Caco-2 (cell line): ENCODE results near the gene RIN3. TPM values are rescaled to one million over a fixed set of nuclear protein-coding genes. Genes with fewer than 3 reads are reported as not detected.

Experiments used
- BruUV-seq: library from RNA; stranded (reverse); fragments of 400-500 nt; replicated peaks from 2 replicates; lab custom pipeline; 2021; lab: Mats Ljungman, UMichigan
- CTCF ChIA-PET: fragments of 300-600 bp; sonication (Branson Sonifier 250); formaldehyde crosslinking; loops from one replicate; lab custom pipeline; 2022; ENCODE audit warnings: antibody characterized with exemption; lab: Charles Lee
- POLR2A ChIA-PET: fragments of 300-600 bp; sonication (Branson Sonifier 250); formaldehyde crosslinking; loops from one replicate; lab custom pipeline; 2022; ENCODE audit warnings: antibody characterized with exemption; lab: Charles Lee
- DNase-seq, 2 experiments: peaks; one replicate each; pipeline versions ENCODE4 v3.0.0 to v3.0.0-alpha.2; 2020 to 2022
- H3K27me3 ChIP-seq: replicated peaks from 2 replicates; pipeline ENCODE4 v1.6.0; 2011; ENCODE audit warnings: low read length; ENCODE audit not compliant: control insufficient read depth, insufficient read depth
- H3K36me3 ChIP-seq: 2 replicates; pipeline ENCODE4 v1.5.1; 2011; ENCODE audit warnings: low read length; ENCODE audit not compliant: control insufficient read depth, insufficient read depth
- H3K4me1 ChIP-seq: fragments of 250-450 bp; sonication (Bioruptor Pico); 2 replicates; pipeline ENCODE4 v1.5.1; 2020; ENCODE audit warnings: mild to moderate bottlenecking
- H3K4me3 ChIP-seq: 2 replicates; pipeline ENCODE4 v1.5.1; 2011; ENCODE audit warnings: low read depth, mild to moderate bottlenecking, control low read depth, low read length
- H3K9me3 ChIP-seq: fragments of 250-450 bp; sonication (Bioruptor Pico); 2 replicates; pipeline ENCODE4 v1.5.1; 2020; ENCODE audit warnings: mild to moderate bottlenecking, moderate library complexity
- H3K27ac Mint-ChIP-seq: one replicate; pipeline ENCODE4 v1.8.0; 2022; ENCODE audit warnings: mixed read lengths; ENCODE audit not compliant: unreplicated experiment
- H3K27me3 Mint-ChIP-seq: one replicate; pipeline ENCODE4 v1.8.0; 2022; ENCODE audit warnings: mixed read lengths; ENCODE audit not compliant: insufficient read depth, unreplicated experiment
- H3K36me3 Mint-ChIP-seq: one replicate; pipeline ENCODE4 v1.8.0; 2022; ENCODE audit warnings: mild to moderate bottlenecking, mixed read lengths; ENCODE audit not compliant: insufficient read depth, unreplicated experiment
- H3K4me1 Mint-ChIP-seq: one replicate; pipeline ENCODE4 v1.8.0; 2022; ENCODE audit warnings: low read depth, mixed read lengths; ENCODE audit not compliant: unreplicated experiment
- H3K4me3 Mint-ChIP-seq: one replicate; pipeline ENCODE4 v1.8.0; 2022; ENCODE audit warnings: mild to moderate bottlenecking, moderate library complexity, mixed read lengths; ENCODE audit not compliant: unreplicated experiment
- H3K9me3 Mint-ChIP-seq: one replicate; pipeline ENCODE4 v1.8.0; 2022; ENCODE audit warnings: mixed read lengths; ENCODE audit not compliant: unreplicated experiment
- CTCF ChIP-seq, 2 experiments: fragments of 200-600 bp in 1 of 2; IDR thresholded peaks; 1 replicate in 1 of 2; 2 replicates in 1 of 2; pipeline versions ENCODE4 v1.5.1 to v1.8.0; 2011 to 2022; ENCODE audit warnings: antibody characterized with exemption in 1 of 2, control low read depth in 1 of 2, inconsistent platforms in 1 of 2, low read depth in 1 of 2, low read length in 1 of 2, mild to moderate bottlenecking in 1 of 2, moderate library complexity in 1 of 2; ENCODE audit not compliant: insufficient read depth in 1 of 2, severe bottlenecking in 1 of 2, unreplicated experiment in 1 of 2
- intact Hi-C: fragments of 100-400 bp; cut with micrococcal nuclease; formaldehyde crosslinking; loops from one replicate; pipeline ENCODE4 v1.10.0; 2022; ENCODE audit not compliant: unreplicated experiment
- total RNA-seq: library from RNA; stranded (reverse); gene quantifications from 2 replicates; pipeline ENCODE4 v1.2.3, GENCODE V29; 2022

Gene RIN3
- total RNA-seq, 1 experiment from 2014 or later: 20.7 TPM

- no peak for TF ChIP-seq CTCF (IDR thresholded peaks at IDR 0.05; ENCODE audit: insufficient read depth in 1 of 2, low read depth in 1 of 2, low read length in 1 of 2, severe bottlenecking in 1 of 2, unreplicated experiment in 1 of 2)
- Mint-ChIP-seq H3K27ac (no peak overlapping the region), H3K4me3 (no peak overlapping the region), H3K4me1 (peaks cover 11% of the 10 kb centered on the region), H3K36me3 (peaks cover 6% of the 10 kb centered on the region), H3K9me3 (no peaks in the 10 kb centered on the region), H3K27me3 (no peaks in the 10 kb centered on the region)
- Histone ChIP-seq H3K4me1 (no peaks in the 10 kb centered on the region; the same call in 1 of the 2 replicates), H3K36me3 (no peaks in the 10 kb centered on the region), H3K27me3 (no peaks in the 10 kb centered on the region), H3K4me3 (no peak overlapping the region), H3K9me3 (no peaks in the 10 kb centered on the region)
- POLR2A ChIA-PET: no interaction called here
- CTCF ChIA-PET: no interaction called here
- BruUV-seq: no TSS peak
- no peak for DNase-seq
- intact Hi-C loops: no loop called here
Observed at GRCh38 chr14:92491782-92492181, 21.8 kb upstream of the RIN3 start.

- H3K27me3 Mint-ChIP-seq: no peaks in the 10 kb centered on the region
- CTCF ChIA-PET: no interaction called here
- no peak overlapping the region for H3K27ac Mint-ChIP-seq
- H3K36me3 ChIP-seq: no peaks in the 10 kb centered on the region
- H3K4me3 Mint-ChIP-seq: no peak overlapping the region
- no peaks in the 10 kb centered on the region; the same call in 1 of the 2 replicates for H3K4me1 ChIP-seq
- intact Hi-C loops: no loop called here
- no TSS peak for BruUV-seq
- H3K27me3 ChIP-seq: no peaks in the 10 kb centered on the region
- H3K9me3 Mint-ChIP-seq: no peaks in the 10 kb centered on the region
- DNase-seq: no peak
- POLR2A ChIA-PET: no interaction called here
- peaks cover 11% of the 10 kb centered on the region for H3K4me1 Mint-ChIP-seq
- no peaks in the 10 kb centered on the region for H3K9me3 ChIP-seq
- peaks cover 6% of the 10 kb centered on the region for H3K36me3 Mint-ChIP-seq
- no peak overlapping the region for H3K4me3 ChIP-seq
- no peak for TF ChIP-seq CTCF (IDR thresholded peaks at IDR 0.05; ENCODE audit: insufficient read depth in 1 of 2, low read depth in 1 of 2, low read length in 1 of 2, severe bottlenecking in 1 of 2, unreplicated experiment in 1 of 2)
Observed at GRCh38 chr14:92492258-92492657, 21.3 kb upstream of the RIN3 start.

- ChIA-PET POLR2A (no interaction called here), CTCF (no interaction called here)
- no peak for DNase-seq
- Mint-ChIP-seq H3K4me1 (peaks cover 11% of the 10 kb centered on the region), H3K27ac (no peak overlapping the region), H3K36me3 (peaks cover 6% of the 10 kb centered on the region), H3K27me3 (no peaks in the 10 kb centered on the region), H3K9me3 (no peaks in the 10 kb centered on the region), H3K4me3 (no peak overlapping the region)
- no peak for TF ChIP-seq CTCF (IDR thresholded peaks at IDR 0.05; ENCODE audit: insufficient read depth in 1 of 2, low read depth in 1 of 2, low read length in 1 of 2, severe bottlenecking in 1 of 2, unreplicated experiment in 1 of 2)
- Histone ChIP-seq H3K36me3 (no peaks in the 10 kb centered on the region), H3K4me3 (no peak overlapping the region), H3K27me3 (no peaks in the 10 kb centered on the region), H3K9me3 (no peaks in the 10 kb centered on the region), H3K4me1 (no peaks in the 10 kb centered on the region; the same call in 1 of the 2 replicates)
- intact Hi-C loops: no loop called here
- BruUV-seq: no TSS peak
Observed at GRCh38 chr14:92493024-92493423, 20.6 kb upstream of the RIN3 start.
